Fibroblast of skin of back (primary cell): Measurements from ENCODE around the gene NCR2. TPM values are rescaled to one million over a fixed set of nuclear protein-coding genes. Genes with fewer than 3 reads are reported as not detected.
"Not testable (repeated sequence)": the region's sequence is repeated elsewhere in the genome, so short reads cannot be mapped to it uniquely, and the experiment has no call there.

Experiments used
- DNase-seq: peaks from one replicate; pipeline ENCODE4 v3.0.0-alpha.2; 2013
- polyA plus RNA-seq, 2 experiments: library from polyadenylated mRNA; unstranded; fragments of 120-200 nt; gene quantifications; one replicate each; pipeline ENCODE4 v1.2.1, GENCODE V29; 2013; ENCODE audit not compliant: insufficient read length in 2 of 2

NCR2 gene
- polyA plus RNA-seq (2013, experiment 1 of 2; ENCODE audit: insufficient read length), result not detected
- not detected for polyA plus RNA-seq (2013, experiment 2 of 2; ENCODE audit: insufficient read length)

DNA sequence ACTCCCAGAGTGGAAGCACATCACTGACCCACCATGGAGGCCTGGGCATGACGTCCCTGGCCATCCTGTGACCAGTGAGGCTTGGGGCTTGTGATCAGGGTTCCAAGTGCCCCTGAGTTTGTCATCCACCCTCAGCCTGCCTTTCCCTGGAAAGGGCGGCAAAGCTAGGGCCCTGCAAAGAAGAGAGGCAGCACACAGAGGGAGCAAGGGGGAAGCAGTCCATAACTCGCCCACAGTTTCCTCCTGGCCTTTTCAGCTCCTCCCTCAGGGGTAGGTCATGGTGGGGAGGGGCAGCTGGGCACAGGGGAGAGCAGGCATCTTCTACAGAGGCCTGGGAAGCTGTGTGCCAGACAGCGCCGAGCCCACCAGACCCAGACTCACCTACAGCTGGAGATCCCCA, at the start of gene NCR2:
Gene NCR2, plus strand, starts transcription at position 313 of the 400 bp plus-strand sequence. CDS start 269 bp downstream, outside the sequence.
- no peak for DNase-seq

GRCh38 chr6:41286544-41287346, 48.7 kb upstream of the NCR2 start, which contains the start of gene TREM1:
Gene TREM1, minus strand, starts transcription at chr6:41286682. Its CDS starts 27 bp downstream, at chr6:41286655.
- peak; percentile 14 for DNase-seq

GRCh38 chr6:41288030-41288753, 47.2 kb upstream of the NCR2 start:
- no peak for DNase-seq

DNA sequence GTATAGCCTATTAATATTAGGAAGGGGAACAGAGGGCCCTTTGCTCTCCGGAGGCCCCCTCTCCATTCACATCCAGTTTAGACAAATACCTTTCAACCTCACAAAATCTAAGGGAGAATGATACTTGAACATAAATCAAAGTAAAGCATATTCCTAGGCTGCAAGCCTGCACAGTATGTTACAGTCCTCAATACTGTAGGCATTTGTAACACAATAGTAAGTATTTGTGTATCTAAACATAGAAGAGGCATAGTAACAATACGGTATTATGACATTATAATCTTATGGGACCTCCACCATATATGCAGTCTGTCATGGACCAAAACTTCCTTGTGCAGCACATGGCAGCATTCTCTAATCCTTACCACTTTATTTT, 46.7 kb upstream of the NCR2 start:
- DNase-seq, result no peak

DNA sequence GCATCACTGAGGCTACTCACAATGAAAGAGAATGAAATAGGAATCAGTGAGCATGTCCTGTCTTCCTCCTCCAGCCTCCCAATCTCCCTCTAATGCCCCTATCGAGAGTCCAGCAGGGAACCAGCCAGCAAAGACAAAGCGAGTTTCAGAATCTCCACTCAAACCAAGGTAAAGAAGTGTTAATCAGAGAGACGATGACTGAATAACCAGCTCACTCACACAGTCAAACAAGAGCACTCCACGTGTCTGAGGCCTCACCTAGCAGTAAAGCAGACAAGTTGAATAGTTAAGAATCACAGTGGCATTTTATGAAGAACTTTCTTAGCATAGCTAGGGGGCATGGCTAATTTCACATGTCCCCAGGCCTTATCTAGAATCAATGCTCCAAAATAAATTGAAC, 45.6 kb upstream of the NCR2 start:
- no peak for DNase-seq

GRCh38 chr6:41291717-41292116, 43.7 kb upstream of the NCR2 start:
- no peak for DNase-seq

- no peak for DNase-seq
These were observed 41.1 kb upstream of the NCR2 start for GRCh38 chr6:41294214-41294872.

GRCh38 chr6:41297248-41297647, 38.2 kb upstream of the NCR2 start:
- not testable (repeated sequence) for DNase-seq

DNA sequence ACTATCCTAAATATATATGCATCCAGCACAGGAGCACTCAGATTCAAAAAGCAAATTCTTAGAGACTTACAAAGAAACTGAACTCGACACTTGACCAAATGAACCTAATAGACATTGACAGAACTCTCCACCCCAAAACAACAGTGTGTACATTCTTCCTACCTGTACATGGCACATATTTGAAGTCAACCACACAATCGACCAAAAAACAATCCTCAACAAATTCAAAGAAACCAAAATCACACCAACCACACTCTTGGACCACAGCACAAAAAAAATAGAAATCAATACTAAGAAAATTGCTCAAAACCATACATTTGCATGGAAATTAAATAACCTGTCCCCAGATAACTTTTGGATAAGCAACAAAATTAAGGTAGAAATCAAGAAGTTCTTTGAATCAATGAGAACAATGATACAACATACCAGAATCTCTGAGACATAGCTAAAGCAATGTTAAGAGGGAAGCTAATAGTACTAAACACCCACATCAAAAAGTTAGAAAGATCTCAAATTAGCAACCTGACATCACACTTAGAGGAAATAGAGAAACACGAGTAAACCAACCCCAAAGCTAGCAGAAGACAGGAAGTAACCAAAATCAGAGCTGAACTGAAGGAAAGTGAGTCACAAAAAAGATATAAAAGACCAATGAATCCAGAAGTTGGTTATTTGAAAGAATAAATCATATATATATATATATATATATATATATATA, 36.5 kb upstream of the NCR2 start:
- no peak for DNase-seq

- DNase-seq, result no peak
These were observed 32.8 kb upstream of the NCR2 start for GRCh38 chr6:41302638-41303037.

DNA sequence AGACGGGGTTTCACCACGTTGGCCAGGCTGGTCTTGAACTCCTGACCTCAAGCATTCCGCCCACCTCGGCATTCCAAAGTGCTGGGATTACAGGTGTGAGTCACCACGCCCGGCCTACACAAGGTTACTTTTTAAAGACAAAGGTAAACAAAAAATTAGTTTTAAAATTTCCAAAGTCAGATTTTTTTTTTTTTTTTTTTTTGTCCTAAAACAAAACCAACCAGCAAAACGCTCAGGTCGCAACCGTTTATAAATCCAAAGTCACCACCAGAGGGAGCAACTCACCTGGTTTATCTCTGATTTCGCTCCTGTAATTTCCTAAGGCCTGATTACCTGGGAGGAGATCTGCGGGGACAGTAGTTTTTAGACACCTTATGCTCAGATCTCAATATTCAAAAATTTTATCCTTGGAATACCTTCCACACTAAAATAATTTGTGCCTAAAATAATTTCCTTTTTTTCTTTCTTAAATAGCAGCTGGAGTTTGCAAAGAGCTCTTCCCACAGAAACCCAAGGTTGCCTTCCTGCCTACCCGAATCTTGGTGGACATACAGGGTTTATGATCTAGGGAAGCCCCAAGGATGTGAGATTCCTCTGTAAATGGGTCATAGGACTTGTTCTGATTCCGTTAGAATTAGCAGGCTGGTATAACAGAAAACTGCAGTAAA, 29.1 kb upstream of the NCR2 start:
- peak; percentile 34 for DNase-seq

DNA sequence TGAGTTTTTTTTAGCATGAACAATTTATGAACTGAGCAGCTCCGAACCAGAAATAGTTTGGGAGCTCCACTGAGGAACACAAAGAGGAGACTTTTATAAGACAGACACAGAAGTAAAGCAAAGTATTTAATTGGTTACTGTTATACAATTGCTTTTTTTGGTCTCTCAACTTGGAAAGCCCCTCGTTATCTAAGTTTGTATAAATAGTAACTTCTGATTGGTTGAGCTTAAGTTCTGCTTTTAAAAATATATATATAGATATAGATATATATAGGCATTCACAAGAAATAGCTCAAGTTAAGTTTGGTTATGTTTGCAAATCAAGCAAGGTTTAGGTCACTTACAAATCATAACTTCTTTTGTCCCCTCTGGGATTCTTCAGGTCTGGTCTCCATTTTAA, 20.2 kb upstream of the NCR2 start:
- no peak for DNase-seq

DNA sequence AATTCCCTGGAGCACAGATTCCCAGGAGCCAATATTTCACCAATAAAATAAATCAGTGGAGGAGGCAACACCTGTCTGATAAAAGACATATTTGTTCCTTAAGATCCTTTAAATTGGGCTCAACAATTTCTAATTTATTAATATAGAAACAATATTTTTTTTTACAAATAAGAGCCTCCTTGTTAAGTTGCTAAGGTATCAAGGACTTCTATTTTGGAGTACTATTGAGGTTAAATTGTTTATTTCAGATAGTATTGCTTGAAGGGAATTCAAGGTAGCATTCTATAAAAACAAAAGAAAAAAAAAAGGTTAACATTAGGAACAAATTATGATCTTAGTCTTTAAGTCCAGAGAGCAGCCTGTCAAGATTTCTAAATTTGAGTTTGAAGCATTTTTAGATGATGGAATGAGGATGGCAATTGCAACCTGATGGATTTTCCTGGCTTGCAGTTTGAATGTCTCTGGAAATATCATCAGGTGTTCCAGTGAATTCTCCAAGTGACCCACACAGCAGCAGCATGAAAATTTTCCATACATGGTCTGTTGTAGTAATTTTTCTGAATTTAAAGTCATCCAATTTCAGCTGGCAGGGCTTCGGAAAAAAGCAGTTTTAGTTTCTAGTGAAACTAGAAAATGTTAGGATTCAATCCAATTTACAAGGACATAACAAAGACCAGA, 19.3 kb upstream of the NCR2 start:
- no peak for DNase-seq

- no peak for DNase-seq
These were observed 17.2 kb upstream of the NCR2 start for GRCh38 chr6:41318261-41318653.

DNA sequence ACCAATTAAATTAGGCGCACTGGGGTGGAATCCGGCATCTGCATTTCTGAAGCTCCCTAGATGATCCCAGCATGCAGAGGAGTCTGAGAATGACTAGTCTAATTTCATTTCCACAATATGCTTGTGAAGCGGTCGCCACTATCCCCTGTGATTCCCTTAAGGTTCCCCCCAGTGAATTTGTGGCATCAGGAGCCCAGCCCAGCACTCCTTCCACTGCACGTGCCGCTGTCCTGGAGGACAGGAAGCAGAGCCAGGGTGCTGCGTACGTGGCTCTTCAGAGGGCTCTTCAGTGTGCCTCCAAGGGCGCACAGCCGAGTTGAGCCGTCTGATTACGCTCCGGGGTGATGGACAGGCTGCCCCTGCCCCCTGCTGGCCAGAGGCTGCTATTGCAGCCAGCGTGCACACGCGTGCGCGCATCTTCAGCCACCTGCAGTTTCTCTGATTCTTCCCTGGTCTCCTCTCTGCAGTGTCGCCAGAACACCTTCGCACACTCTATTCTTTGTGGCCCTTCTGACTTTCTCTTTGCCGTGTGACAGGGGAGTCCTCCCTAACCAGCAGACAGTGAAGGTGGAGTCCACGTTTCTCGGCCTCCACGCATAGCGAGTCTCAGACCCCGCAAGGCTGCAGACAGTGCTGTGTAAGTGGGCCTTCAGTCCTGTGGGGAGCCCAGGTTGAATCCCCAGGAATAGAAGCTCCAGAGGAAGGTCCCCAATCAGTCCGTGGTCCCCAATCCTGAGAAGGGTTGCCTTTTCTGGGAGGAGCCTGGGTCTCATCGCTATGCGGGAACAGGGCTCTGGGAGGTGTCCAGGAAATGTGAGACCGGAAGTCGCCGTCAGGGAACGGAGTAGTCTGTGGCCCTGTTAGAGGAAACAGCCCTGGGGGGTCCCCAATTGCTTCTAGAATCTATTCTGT, 16.5 kb upstream of the NCR2 start:
- peak; percentile 73 for DNase-seq

GRCh38 chr6:41321183-41321582, 14.2 kb upstream of the NCR2 start:
- no peak for DNase-seq

GRCh38 chr6:41325446-41326066, 9.9 kb upstream of the NCR2 start:
- DNase-seq, result no peak

DNA sequence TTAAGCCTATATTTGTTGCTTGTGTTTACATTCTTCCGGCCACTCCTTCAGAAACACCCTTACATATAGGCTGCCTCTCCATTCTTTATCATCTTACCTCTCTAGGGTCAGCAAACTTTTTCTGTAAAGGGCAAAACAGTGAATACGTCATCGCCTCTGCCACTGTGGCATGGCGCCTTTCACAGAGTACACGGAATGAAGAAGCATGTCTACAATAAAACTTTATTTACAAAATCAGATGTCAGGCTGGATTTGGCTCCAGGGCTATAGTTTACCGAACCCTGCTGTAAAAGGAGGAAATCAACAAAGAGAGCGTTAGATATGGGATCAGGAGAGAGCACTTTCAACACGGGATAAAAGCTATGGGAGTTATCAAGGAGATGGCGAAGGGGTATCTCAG, 9.3 kb upstream of the NCR2 start:
- DNase-seq, result no peak

DNA sequence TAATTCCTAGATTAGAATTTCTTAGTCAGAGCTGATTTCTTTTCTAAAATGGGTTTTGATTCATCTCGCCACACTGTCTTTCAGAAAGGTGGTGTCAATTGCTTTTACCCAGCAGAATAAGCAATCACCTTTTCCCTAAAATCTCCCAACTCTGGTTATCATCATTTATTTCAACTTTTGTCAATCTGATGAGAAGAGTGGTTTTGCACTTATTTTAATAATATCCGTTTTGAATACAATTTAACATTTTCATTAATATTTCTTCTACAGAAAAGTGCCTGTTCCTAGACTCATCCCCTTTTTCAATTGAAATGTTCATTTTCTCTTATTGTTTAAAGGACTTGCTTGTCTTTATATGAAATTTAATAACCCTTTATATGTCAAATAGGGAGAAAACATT, 8.2 kb upstream of the NCR2 start:
- no peak for DNase-seq
